ENCODE data around the gene EIF3A.
"Not testable (repeated sequence)": the region's sequence is repeated elsewhere in the genome, so short reads cannot be mapped to it uniquely, and the experiment has no call there.

EIF3A gene

DNA sequence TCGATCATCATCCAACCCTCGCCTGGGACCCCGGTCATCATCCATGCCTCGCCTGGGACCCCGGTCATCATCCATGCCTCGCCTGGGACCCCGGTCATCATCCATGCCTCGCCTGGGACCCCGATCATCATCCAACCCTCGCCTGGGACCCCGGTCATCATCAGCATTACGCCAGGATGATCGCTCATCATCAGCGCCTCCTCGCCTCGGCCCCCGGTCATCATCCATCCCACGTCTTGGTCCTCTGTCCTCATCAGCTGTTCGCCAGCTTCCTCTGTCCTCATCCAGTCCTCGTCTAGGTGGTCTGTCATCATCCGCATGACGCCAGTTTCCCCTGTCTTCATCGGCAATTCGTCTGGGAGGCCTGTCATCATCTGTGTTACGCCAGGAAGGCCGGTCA lies 38.4 kb downstream of the EIF3A start:
- DNase-seq = no peak

- DNase-seq = no peak
Measured at GRCh38 chr10:119041326-119041725, 39.3 kb downstream of the EIF3A start.

GRCh38 chr10:119039161-119039560 lies 41.5 kb downstream of the EIF3A start:
- no peak for DNase-seq

- no peak for DNase-seq
Measured at GRCh38 chr10:119031496-119032059, 49.0 kb downstream of the EIF3A start.

GRCh38 chr10:119030421-119031250 lies 50.0 kb downstream of the EIF3A start:
- peak; percentile 51 for DNase-seq

DNA sequence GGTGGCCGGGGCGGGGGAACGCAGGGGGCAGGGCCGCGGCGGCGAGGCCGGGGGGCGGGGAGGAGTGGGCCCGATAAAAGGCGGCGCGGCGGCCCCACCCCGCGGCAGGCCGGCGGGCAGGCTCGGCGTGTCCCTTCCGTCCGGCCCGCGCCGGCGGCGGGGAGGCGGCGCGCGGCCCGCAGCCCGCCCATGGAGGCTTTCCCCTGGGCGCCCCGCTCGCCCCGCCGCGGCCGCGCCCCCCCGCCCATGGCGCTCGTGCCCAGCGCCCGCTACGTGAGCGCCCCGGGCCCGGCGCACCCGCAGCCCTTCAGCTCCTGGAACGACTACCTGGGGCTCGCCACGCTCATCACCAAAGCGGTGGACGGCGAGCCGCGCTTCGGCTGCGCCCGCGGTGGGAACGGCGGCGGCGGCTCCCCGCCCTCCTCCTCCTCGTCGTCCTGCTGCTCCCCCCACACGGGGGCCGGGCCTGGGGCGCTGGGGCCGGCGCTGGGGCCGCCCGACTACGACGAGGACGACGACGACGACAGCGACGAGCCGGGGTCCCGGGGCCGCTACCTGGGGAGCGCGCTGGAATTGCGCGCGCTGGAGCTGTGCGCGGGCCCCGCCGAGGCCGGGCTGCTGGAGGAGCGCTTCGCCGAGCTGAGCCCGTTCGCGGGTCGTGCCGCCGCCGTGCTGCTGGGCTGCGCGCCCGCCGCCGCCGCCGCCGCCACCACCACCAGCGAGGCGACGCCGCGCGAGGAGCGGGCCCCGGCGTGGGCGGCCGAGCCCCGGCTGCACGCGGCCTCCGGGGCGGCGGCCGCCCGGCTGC lies 50.8 kb downstream of the EIF3A start, which contains the start of gene NANOS1:
NANOS1 (plus strand) TSS at position 102 of the 808 bp plus-strand sequence; CDS start at position 190, 88 bp downstream.
- peak; percentile 55 for DNase-seq

DNA sequence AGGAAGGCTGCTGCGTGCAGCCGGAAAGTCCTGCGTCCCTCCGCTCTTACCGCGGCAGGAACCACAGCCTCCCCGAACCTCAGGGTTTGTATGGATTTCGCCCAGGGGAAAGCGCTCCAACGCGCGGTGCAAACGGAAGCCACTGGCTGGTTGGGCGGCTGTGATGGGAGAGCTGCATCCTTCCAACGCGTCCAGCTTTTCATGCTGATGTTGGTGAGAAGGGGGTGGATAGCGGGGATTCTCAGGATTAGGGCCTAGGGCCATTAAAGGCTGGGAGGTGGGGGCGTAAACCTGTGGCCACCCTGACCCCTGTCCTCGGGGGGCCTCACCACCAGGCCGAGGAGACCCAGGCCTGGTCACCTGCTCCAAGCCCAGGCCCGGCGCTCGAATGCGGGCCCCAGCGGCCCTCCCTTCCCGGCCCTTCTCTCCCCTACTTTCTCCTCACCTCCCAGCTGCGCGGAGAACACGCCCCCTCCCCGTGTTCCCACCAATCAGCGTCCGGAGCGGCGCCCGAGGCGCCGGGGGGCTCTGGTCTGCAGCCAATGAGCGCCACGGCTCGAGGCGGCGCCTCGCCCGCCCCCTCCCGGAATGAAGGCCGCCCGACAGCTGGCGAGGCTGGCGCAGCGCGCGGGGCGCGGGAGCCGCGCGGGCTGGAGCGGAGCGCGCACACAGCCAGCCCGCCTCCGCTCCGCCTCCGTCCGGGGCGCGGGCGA lies 51.6 kb downstream of the EIF3A start:
- peak; percentile 94 for DNase-seq

GRCh38 chr10:119028445-119028899 lies 52.1 kb downstream of the EIF3A start:
- DNase-seq = not testable (repeated sequence)

- DNase-seq = peak; percentile 35
Measured at GRCh38 chr10:119026301-119027110, 54.1 kb downstream of the EIF3A start.

GRCh38 chr10:119025776-119026175 lies 54.8 kb downstream of the EIF3A start:
- DNase-seq = no peak

DNA sequence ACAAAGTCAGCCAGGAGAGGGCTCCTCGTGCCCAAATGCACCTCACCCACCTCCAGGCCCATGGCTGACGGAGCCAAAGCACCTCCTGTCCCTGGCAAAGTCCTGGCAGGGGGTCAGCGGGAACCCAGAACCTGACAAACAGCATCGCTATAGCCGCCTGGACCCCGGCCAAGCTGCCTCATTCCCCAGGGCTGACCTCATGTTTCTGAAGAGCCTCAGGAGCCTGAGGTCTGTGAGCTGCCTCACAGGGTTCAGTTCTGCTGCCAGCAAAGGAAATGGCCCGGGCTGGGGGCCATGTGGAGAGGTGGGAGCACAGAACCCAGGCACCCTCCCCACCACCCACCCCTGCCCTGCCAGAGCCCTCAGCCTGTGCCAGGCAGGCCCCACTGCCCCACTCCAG lies 55.3 kb downstream of the EIF3A start:
- DNase-seq = peak; percentile 51

DNA sequence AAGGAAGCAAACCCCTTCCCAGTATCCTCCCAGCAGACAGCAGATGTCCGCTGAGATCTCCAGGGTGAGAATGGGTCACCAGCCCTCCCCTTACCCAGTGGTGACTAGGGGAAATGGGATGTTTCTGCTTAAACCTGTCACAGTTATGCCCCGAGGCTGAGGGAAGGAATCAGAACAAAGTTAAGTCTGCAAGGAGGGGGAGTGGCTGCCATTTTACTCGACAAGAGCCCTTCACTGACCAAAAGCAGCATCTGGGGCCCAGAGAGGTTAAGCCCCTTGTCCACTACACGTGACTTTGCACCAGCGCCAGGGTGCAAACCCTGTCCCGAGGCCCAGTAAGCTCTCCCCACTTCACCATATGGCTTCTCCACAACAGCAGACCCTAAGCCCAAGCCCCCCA lies 55.7 kb downstream of the EIF3A start:
- DNase-seq = no peak

- DNase-seq = no peak
Measured at GRCh38 chr10:119023553-119023868, 57.1 kb downstream of the EIF3A start.

DNA sequence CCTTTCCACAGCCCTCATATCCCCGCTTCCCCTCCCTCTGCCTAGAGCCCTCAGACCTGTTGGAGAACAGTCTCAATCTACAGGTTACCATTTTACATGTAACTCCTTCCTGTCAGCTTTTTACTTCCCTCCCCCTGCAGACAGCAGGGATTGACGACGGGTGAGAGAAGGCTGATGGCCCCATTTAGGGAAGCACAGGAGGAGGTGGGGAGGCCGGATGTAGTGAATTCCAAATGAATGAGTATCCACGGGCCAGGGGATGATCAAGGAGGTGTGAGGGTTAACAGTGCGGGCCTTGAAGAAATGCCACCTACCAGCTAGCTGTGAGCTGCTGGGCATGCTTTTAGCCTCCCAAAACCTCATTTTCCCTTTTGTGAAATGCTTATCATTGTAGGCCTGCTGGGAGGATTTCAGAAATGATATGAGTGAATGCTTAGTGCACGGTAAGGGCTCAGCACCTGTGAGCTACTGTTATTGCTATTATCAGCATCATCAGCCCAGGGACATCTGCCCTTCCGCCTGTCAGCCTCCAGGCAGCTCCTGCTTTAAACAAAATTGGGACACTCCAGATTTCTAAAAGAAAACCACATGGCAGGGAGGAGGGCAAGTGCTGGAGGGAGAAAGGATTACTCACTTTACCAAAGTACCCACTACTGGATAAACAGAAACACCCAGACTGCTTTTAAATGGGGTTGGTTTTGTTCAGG lies 57.6 kb downstream of the EIF3A start:
- no peak for DNase-seq

- no peak for DNase-seq
Measured at GRCh38 chr10:119020627-119020946, 60.0 kb downstream of the EIF3A start.

GRCh38 chr10:119007211-119007574 lies 73.4 kb downstream of the EIF3A start:
- no peak for DNase-seq

GRCh38 chr10:119006451-119007210 lies 74.0 kb downstream of the EIF3A start:
- DNase-seq = no peak

DNA sequence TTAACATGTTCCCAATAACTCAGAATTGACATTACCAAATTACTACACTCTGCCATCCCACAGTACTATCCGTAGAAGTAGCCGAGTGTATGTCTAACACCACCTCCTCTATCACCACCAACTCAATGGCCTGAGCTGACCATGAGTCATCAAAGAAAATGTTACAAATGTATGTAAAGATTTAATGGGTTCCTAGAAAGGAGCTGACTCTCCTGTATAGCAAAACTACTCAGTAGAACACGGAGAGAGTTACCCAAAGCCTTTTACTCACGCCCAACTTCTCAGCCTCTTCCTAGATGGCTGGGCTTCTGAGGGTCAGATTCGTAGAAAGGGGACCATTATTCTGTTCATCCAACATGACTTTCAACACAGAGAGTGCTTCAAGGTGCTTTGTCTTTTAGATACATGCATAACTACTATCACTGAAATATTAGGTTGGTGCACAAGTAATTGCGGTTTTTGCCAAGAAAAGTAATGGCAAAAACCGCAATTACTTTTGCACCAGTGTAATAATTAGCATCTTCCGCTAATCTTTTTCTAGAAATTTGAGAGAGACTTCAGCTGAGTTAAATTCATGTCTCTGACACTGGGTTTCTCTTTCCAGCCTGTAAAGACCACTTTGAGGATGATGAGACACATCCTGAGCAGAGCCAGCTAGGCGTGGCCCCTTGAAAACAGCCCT lies 75.1 kb downstream of the EIF3A start:
- DNase-seq = no peak

DNA sequence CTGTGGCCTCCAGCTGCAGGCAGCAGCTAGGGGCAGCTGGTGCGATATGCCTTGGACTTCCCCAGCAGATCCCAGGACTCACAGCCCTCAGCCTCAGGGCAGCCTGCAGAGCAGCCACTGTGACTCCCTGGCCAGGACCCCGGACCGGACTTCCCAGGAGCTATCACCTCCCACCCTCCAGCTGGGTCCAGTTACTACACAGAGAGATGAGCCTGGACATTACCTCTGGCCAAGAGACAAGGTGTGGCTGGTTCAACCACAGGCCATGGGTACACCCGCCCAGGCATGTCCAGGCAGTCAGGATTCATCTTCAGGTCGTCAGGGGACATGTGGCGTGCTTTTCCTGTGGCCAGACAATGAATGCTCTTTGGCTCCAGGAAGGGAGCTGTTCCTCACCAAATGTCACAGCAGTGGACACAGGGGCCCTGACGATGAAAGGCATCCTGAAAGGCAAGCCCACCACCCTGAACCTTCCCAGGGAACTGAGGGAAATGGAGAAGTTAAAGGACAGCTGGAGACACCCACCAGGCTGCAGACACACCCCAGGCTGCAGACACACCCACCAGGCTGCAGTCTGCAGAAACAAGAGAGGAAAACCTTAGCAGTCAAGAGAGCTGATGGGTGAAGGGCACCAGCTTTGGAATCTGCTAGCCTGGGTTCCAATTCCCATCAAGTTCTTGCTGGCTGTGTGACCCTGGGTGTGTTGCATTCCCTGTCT lies 76.9 kb downstream of the EIF3A start:
- no peak for DNase-seq

All from right hindlimb (tissue), 1 donor.